HL-60/S4 treated with phorbol 12-myristate 13-acetate at 8.2 ng/mL for 4 days and 3 days (cell line): ENCODE data around the gene TRAPPC14.
"Not testable (repeated sequence)": the region's sequence is repeated elsewhere in the genome, so short reads cannot be mapped to it uniquely, and the experiment has no call there.

Source experiments
- in situ Hi-C: fragments of 300-500 bp; cut with MboI; formaldehyde crosslinking; loops from 2 replicates; pipeline ENCODE4 v1.15.0; 2022; ENCODE audit warnings: low sequenced_read_pairs

Gene TRAPPC14, protein sequence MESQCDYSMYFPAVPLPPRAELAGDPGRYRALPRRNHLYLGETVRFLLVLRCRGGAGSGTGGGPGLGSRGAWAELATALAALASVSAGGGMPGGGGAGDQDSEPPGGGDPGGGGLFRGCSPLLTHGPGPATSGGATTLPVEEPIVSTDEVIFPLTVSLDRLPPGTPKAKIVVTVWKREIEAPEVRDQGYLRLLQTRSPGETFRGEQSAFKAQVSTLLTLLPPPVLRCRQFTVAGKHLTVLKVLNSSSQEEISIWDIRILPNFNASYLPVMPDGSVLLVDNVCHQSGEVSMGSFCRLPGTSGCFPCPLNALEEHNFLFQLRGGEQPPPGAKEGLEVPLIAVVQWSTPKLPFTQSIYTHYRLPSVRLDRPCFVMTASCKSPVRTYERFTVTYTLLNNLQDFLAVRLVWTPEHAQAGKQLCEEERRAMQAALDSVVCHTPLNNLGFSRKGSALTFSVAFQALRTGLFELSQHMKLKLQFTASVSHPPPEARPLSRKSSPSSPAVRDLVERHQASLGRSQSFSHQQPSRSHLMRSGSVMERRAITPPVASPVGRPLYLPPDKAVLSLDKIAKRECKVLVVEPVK

DNA sequence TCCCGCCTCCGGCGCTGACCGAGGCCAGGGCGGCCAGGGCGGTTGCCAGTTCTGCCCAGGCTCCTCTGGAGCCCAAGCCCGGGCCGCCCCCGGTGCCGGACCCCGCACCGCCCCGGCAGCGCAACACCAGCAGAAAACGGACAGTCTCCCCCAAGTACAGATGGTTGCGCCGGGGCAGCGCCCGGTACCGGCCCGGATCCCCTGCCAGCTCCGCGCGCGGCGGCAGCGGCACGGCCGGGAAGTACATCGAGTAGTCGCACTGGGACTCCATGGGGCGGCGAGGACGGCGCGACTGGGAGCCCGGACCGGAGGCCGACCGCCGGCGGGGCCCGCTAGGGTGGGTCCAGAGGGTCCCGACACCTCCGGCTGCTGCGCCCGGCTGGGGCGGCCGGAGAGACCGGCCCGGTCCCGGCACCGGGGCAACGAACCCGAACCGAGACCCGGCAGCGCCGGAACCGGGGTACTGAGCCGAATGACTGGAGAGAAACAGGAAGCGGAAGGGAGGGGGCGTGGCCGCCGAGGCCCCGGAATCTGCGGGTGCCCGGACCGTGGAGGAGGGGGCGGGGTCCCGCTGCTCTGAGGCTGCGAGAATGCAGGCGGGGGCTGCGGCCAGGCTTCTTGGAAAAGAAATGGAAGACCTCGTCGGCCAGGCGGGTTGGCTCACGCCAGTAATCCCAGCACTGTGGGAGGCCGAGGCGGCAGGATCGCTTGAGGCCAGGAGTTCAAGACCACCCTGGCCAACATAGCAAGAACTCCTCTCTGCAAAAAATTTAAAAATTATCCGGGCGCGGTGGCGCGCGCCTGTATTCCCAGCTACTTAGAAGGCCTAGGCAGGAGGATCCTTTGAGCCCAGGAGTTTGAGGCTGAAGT is at the start of gene TRAPPC14:
Gene TRAPPC14 (minus strand): TSS at position 495 of the 870 bp plus-strand sequence. CDS start 224 bp downstream, at position 271.
- in situ Hi-C loops: no loop called here

DNA sequence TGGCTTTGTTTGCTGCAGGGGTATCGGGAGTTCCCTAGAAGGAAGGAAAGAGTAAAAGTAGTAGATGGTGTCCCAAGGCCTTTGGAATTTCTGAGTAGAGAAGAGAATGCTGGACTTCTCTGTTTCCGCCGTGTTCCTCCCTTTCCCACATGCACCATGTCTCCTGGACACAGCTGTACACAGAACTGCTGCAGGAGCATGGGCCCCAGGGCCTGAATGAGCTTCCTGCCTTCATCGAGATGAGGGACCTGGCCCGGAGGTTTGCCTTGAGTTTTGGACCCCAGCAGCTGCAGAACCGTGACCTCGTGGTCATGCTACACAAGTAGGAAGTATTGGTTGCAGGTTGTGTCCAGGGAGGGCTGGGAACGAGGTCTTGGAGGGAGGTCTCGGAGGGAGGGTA is 45.9 kb upstream of the TRAPPC14 start:
- in situ Hi-C loops: loop anchor here (10.0 kb wide), 1 partner anchor 70 kb away; no protein-coding TSS in a partner anchor

DNA sequence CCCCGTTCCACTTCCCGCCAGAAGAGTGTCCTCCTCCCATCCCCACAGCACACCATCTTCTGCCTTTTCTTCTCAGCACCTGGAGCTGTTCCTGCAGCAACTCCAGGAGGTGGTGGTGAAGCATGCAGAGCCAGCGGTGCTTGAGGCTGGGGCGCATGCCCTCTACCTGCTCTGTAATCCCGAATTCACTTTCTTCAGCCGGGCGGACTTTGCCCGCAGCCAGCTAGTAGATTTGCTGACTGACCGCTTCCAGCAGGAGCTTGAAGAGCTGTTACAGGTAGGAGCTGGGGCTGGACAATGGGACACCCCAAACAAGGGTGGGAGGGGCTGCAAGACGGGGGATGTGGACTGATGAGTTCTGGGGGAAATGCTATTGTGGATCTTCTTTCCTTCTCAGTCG is 42.2 kb upstream of the TRAPPC14 start:
- in situ Hi-C loops: loop anchor here (10.0 kb wide), 1 partner anchor 66 kb away; no protein-coding TSS in a partner anchor

DNA sequence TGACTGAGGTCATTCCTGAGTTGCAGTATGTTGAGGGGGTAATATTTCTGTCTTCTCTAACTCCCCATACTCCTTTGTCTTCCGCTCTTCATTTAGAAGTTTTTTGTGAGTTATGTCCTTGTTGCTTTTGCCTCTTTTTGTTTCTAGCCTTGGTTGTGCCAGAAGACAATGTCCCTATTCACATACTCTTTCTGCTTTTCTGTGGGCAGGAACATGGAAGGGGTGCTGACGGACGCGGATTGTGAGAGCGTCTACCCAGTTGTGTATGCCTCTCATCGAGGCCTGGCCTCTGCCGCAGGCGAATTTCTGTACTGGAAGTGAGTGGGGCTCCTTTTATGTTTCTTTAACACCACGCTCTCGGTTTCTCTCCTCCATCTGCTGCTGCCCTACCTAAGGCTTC is 39.7 kb upstream of the TRAPPC14 start:
- in situ Hi-C loops: no loop called here

DNA sequence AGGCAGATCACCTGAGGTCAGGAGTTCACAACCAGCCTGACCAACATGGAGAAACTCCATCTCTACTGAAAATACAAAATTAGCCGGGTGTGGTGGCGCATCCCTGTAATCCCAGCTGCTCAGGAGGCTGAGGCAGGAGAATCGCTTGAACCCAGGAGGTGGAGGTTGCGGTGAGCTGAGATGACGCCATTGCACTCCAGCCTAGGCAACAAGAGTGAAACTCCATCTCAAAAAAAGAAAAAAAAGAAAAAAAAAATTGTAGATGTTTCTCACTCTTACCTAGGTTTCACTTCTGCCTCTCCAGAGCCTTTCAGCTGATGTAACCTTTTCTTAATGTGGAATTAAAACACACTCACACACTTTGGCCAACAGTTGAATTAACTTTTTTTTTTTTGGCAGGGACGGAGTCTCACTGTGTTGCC is 37.4 kb upstream of the TRAPPC14 start:
- in situ Hi-C loops: not testable (repeated sequence)

DNA sequence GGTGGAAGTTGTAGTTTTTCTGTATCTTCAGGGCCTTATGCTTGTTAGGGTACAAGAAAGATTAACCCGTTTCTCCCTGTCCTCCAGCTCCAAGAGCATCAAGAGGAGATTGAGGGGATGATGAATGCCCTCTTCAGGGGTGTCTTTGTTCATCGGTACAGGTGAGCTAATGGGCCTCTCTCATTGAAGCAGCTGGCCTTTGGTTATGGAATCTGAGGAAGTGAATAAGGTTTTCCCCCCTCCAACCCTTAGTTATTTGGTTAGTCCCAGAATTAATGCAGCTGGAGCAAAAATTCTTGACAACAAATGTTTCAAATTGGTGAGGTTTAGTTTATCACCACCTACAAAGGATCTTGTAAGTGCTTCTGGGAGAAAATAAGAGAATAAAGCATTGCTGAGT is 36.7 kb upstream of the TRAPPC14 start:
- in situ Hi-C loops: no loop called here

DNA sequence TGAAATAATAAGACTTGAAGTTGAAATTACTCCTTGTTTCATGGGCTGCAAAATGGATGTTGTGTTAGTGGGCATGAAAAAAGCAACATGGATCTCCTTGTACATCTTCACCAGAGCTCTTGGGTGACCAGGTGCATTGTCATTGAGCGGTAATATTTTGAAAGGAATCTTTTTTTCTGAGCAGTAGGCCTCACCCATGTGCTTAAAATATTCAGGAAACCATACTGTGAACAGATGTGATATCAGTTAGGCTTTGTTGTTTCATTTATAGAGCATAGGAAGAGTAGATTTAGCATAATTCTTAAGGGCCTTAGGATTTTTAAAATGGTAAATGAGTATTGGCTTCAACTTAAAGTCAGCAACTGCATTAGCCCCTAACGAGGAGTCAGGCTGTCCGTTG is 34.4 kb upstream of the TRAPPC14 start:
- in situ Hi-C loops: no loop called here

DNA sequence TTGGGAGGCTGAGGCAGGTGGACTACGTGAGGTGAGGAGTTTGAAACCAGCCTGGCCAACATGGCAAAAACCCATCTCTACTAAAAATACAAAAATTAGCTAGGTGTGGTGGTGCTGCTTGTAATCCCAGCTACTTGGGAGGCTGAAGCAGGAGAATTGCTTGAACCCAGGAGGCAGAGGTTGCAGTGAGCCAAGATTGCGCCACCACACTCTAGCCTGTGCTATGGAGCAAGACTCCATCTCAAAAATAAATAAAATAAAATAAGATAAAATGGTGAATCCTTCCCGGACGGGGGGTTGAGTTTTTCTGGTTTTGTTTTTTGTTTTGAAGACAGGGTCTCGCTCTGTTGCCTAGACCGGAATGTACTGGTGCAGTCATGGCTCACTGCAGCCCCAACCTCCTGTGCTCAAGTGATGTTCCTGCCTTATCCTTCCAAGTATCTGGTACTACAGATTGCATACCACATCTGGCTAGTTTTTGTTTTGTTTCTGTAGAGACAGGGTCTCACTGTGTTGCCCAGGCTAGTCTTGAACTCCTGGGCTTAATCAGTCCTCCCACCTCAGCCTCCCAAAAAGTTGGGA is 33.8 kb upstream of the TRAPPC14 start:
- in situ Hi-C loops: not testable (repeated sequence)

DNA sequence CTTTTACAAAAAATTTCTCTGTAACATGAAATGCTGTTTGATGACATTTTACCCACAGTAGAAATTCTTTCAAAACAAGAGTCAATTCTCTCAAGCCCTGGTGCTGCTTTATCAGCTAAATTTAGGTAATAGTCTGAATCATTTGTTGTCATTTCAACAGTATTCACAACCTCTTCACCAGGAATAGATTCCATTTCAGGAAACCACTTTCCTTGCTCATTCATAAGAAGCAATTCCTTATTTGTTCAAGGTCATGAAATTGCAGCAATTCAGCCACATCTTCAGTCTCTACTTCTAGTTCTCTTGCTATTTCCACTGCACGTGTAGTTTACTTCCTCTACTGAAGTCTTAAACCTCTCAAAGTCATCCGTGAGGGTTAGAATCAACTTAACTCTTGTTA is 33.3 kb upstream of the TRAPPC14 start:
- in situ Hi-C loops: no loop called here

DNA sequence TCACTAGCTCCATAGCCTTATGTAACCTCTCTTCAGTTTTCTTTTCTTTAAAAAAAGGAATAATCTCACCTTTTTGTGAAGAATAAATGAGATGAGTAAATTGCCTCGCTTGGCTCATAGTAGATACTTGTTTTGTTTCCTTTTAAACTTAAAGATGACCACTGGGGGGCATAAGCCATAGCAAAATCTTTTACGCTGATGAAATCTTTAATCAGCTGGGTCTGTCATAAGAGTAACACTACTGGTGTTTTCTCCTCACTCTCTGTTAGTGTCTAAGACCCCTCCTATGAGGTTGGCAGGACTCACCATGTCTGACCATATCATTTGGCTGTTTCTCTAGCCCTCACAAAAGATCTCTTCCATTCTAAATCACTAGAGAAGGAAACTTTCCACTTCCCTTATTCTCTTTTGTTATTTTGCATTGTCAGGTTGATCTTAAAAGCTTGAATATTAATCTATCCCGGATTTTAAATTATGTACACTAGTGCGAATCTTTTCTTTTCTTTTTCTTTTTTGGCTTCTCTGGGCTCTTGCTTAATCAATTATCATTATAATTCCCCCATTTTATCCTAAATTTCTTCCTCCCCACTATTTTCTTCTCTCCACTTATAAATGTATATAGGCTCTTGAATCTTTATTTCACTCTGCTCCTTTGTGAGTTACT is 31.7 kb upstream of the TRAPPC14 start:
- in situ Hi-C loops: no loop called here

DNA sequence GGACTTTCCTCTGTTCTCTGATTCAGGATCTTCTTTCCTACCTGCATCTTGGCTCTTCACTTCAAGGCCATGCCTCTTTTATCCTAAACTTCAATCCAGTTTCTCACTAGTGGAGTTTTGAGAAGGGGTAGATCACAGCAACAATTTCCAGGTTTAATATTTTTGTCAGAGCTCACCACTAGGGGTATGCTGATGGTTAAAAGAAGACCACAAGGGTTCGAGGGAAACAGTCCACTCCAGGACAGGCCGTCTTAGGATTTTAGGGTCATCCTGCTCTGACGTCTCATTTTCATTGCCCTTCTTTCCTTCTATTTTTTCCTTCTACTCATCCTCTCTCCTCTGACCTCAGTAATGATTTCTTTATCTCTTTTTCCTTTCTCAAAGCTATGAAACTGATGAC is 30.5 kb upstream of the TRAPPC14 start:
- in situ Hi-C loops: no loop called here

DNA sequence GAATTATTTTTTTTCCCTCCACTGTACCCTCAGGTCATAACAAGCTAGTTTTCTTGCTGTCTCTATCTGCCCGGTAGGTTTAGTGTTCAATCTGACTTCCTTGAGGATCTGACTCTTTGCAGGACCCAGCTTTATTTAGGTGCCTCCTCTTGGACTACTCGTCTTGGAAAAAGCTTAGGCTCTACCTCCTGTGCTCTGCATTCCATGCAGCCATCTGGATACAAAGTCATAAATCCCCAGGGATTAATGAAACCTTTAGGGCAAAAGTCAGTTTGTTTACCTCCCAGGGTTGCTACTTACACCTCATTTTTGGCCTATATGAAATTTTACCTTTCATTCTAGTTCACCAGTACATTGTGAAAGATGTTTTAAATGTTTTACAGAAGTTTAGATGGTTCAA is 27.2 kb upstream of the TRAPPC14 start:
- in situ Hi-C loops: no loop called here

DNA sequence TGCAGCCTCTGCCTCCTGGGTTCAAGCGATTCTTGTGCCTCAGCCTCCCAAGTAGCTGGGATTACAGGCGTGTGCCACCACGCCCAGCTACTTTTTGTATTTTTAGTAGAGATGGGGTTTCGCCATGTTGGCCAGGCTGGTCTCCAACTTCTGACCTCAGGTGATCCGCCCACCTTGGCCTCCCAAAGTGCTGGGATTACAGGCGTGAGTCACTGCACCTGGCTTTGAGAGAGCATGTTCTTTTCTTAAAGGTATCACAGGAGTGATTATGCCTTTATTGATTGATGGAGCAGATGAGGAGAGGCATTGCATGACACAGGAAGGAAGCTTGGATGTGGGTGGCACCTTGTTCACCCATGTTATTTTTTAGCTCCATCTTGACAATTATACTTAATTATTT is 24.6 kb upstream of the TRAPPC14 start:
- in situ Hi-C loops: not testable (repeated sequence)

DNA sequence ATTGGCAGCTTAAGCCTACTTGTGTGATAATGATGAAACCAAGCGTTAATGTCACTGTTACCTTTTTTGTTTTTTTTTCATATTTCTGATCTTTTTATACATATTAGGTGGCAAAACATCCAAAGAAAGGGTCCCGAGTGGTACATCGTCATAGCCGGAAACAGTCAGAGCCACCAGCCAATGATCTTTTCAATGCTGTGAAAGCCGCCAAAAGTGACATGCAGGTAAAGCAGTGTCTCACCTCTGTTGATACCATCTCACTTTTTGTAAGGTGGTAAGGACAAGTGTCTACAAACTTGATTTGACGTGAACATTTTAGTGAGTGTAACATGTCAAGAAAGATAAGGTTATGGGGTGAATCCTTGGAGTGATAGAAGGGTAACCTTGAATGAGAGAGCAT is 24.1 kb upstream of the TRAPPC14 start:
- in situ Hi-C loops: not testable (repeated sequence)

DNA sequence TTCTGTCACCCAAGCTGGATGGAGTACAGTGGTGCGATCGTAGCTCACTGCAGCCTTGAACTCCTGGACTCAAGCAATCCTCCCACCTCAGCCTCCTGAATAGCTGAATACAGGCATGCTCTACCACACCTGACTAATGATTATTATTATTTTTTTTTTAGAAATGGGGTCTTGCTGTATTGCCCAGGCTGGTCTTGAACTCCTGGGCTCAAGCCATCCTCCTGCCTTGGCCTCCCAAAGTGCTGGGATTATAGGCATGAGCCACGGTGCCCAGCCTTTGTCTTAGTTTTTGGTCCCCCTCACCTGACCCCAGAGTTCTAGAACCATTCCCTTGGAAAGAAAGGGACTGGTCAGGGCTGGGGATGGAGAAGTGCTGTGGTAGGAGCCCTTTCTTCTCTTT is 21.6 kb upstream of the TRAPPC14 start:
- in situ Hi-C loops: not testable (repeated sequence)

DNA sequence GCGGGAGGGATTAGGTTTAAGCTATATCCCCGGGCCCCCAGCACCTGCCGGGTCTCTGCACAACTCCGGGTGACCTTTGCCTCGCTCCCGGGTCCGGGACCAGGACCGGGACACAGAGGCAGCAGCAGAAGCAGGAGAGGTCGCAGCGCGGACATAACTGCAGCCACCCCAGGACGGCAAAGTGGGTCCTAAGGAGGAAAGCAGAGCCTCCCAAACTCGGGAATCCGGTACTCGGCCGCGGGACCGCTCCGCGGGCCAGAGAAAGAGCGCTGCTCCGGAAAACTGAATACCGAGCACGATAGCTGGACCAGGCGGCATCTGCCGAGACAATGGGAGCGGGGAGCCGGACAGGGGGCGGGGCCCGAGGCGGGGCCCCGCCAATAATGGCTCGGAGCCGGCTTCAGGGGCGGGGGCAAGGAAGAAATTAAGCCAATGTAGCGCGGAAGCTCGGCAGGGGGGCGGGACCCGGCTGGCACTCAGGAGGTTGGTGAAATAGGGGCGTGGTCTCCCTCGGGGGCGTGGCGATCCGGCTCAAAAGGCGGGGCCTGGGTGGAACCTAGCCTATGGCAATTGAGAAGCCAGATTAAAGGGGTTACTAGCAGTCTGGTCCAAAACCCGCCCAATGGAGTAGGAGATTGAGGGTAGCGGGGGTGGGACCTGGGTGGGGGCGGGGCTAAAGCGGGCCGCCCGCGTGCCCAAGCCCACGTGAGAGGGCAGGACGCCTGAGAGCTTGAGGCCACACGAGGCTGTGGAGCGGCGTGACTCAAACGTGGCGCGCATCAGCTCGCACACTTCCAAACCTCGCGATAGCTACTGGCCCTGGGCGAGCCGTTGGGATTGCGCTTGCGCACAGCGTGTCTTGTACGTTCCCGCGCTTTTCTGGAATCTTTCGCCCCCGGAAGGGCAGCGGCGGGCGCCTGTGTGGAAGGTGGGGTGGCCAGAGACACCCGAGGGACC is 18.8 kb upstream of the TRAPPC14 start, which contains the start of the genes GPC2 and STAG3:
Gene GPC2 (minus strand): TSS at position 337 of the 957 bp plus-strand sequence. CDS start 182 bp downstream, at position 155.
Gene STAG3 (plus strand): TSS at position 874 of the 957 bp plus-strand sequence. CDS start 2,639 bp downstream, outside the sequence.
- in situ Hi-C loops: no loop called here

DNA sequence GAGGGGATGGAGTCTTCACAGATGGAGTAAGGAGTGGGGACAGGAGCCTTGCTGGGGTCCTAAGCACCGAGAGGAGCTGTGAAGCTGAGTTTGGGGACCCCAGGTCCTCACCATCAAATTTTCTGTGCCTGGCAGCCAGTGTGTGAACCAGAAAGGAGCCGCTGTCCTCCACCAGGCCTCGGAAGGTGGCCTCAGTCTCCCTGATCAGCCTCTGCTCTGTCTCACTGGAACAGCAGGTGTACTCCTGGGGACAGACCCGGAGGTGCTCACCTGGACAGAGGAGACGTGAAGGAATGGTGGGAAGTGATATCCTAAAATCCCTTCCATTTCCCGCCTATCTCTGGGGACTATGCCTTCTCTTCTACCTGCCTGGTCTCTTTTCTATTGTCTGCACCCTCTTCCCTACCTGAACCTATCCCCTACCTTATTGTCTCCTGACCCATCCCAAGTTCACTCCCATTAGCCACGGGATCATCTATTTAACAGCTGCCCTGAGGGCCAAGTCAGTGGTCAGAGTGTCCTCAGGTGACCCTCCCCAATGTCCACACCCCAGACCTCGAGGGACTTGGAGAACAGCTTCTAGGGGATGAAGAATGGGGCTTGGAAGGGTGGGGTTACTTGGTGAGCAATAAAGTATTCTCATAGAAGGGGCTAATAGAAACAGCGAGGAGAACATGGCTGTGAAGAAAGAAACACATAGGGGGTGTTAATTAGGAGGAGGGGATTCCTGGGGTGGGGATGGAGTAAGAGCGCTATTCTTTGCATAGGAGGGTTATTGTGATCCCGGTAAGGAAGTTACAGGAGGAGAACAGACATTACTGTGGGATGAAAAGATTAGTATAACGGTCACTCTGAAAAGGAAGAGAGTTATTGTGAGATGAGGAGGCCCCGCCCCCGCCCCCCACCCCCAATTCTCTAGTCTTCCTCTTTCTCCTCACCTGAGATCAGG is 17.8 kb upstream of the TRAPPC14 start:
- in situ Hi-C loops: no loop called here
